Stimulated activated CD4-positive, alpha-beta T cell treated with anti-CD3 and anti-CD28 coated beads, Interleukin-12 subunit alpha, Interleukin-12 subunit beta, amount 100 ng/mL, for 48 hours (primary cell): ENCODE results near the gene SEMA3B.
A peak's percentile ranks its signal among the peaks of the same experiment; 100 is the strongest.
"Not testable (repeated sequence)": the region's sequence is repeated elsewhere in the genome, so short reads cannot be mapped to it uniquely, and the experiment has no call there.

ENCODE experiments used
- DNase-seq, 3 donors: peaks; one replicate each; pipeline ENCODE4 v3.0.0-alpha.2; 2020; ENCODE audit warnings: low read depth in 2 of 3, low spot score in 1 of 3

SEMA3B gene

DNA sequence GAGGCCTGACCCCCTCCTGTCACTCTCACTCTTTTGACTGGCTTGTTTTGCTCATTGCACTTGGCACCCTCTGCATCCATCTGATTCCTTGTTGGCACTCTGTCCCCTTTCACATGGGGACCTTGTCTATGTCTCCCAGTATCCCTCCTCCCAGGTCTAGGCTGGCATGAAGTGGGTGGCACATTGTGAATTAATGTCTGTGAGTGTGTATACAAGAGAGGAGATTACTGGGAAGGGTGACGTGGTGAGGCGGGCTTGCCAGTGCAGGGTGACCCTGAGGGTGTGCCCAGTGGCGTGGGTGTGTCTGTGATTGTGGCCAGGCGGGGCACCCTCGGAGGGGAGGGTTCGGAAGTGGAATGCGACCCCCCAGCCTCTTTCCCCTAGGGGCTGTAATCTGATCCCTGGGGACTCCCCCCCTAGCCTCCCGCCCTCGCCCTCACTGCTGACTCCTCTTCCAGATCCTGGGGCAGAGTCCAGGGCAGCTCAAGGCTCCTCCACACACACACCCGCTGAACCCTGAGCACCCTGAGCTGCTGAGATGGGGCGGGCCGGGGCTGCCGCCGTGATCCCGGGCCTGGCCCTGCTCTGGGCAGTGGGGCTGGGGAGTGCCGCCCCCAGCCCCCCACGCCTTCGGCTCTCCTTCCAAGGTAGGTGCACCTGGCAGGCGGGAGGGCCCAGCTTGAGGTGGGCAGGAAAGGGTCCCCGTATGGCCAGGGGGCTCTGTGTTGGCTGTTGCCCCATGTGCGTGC is at the start of gene SEMA3B:
Gene SEMA3B (plus strand): TSS at position 445 of the 749 bp plus-strand sequence. CDS start 94 bp downstream, at position 539.
- no peak for DNase-seq

DNA sequence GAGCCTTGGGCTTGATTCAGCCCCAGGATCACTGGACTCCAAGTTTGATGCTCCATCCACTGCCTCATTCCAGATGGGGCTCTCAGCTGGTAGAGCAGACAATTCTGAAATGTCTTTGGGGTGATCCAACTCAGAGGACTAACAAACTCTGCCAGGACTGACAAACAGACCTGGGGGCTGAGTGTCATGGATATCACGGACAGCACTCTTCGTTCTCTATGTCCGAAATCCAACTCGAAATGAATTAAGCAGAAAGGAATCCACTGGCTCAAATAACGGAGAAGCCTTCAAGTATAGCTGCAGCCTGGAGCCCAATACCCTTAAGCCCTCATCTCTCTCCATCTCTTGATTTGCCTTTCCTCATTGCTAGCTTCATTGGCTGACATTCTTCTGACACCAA is 49.7 kb upstream of the SEMA3B start:
- DNase-seq, result no peak

DNA sequence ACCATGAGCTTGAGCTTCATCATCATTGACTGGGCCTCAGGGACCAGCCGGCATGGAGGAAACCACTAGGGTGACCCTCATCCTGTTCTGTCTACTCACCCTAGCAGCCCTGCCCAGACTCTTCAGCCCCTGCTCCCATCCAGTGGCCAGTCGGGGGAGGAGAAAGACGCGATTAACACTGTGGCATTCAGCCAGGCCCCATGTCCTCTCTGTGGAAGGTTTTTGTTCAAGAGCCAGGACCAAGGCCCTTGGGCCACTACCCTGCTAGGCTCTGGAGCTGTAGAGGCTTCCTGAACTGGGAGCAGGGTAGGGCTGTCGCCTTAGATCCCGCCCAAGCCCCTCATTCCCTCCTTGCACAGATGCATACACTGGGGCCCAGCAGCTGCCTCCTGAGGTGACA is 48.8 kb upstream of the SEMA3B start:
- no peak for DNase-seq

DNA sequence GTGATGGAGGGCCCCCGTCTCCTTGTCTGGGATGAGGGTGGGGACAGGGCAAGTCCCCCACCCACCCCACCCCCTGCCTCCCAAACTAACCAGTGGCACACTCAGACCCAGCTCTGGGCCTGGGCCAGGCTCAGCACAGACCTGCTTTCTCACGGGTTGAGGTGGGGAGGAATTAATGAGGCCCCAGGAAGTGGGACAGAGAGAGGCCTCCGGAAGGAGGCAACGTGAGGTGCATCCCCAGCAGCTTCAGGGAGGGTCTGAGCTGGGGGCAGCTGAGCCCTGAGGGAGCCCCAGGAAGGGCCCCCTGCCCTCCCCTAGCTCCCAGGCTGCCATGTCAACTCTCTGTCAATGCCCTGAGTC is 47.9 kb upstream of the SEMA3B start:
- DNase-seq, result no peak

DNA sequence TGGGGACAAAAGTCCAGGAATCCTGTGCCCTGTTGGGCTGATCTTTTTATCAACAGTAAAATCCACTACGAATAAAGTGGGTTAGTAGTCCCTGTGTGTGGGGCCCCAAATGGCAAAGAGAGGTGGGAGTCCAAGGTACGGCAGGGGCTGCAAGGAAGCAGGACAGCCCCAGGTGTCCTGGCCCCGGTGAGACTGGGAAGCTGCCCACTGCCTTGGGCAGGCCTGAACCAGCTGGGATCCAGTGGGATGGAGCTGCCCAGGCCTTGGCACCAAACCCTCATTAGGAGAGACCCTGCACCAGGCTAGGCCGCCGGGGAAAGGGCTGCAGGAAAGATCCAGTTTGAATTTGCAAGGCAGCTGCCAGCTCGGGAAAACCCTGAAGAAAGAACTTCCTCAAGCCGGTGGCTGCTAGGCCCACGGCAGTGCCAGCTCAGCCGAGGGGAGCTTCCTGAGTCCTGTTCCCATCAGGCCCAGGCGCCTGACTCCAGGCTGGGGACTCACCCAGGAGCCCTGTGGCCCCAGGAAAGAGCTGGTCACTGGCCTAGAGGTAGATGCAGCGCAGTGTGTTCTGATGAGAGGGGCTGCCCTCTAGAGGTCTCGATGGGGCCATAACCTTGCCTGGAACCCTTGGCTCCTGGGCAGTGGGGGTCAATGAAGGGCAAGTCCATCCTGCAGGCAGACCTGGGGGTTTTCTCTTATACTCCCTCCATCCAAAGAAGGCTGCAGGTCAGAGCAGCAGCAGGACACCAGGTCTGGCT is 47.4 kb upstream of the SEMA3B start:
- DNase-seq, result no peak

DNA sequence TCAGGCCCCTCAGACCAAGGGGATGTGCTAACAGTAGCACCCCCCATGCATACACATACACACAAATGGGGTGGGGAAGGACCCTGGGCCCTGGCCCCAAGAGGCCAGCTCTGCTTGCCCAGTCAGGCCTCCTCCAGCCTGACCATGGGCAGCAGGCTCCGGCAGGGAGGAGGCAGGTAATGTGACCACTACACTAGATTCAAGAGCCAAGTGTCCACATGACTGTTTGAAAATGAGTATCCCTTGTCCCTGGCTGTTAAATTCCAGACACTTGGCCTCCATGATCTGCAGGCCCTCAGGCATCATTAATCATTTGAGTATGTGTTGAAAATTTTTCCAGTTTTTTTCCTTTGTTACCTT is 46.8 kb upstream of the SEMA3B start:
- no peak for DNase-seq

DNA sequence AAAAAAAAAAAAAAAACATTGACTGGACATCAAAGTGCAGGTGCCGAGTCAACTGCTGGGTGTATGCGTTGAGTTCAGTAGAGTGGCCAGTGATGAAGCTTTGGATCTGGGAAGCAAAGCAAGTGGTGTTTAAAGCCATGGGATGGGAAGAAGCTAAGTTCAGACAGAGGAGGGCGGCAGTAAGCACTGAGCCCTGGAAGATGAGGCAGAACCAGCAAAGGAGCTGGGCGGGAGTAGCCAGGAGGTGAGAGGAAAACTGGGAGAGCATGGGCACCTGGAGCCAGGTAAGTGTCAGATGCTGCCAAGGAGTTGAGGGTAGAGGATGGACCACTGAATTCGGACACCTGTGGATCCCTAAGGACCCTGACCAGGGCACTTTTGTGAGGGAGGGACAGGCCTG is 44.3 kb upstream of the SEMA3B start:
- DNase-seq, result no peak

DNA sequence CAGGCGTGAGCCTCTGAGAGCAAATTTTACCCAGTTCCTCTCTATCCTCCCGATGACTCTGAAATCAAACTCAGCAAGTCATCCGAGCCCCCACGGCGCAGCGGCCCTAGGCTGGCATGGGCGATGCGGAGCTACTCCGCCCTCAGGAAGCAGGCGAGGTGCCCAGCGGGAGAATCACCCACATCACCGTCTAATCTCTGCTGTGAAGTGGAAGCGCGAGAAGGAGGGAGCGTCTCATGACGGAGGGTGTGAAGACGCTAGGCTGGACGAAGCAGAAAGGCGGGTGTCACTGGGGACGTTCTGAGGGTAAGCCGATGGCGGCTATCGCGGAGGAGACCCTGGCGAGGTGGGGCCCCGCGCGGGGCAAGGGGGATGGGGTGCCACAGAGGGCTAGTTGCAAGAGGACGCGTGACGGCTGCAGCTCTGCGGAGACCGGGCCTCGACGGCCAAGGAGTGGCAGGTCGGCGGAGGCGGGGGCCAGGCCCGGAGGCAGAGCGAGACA is 42.0 kb upstream of the SEMA3B start:
- DNase-seq, result peak in 1 of 3 donors; percentile 30

DNA sequence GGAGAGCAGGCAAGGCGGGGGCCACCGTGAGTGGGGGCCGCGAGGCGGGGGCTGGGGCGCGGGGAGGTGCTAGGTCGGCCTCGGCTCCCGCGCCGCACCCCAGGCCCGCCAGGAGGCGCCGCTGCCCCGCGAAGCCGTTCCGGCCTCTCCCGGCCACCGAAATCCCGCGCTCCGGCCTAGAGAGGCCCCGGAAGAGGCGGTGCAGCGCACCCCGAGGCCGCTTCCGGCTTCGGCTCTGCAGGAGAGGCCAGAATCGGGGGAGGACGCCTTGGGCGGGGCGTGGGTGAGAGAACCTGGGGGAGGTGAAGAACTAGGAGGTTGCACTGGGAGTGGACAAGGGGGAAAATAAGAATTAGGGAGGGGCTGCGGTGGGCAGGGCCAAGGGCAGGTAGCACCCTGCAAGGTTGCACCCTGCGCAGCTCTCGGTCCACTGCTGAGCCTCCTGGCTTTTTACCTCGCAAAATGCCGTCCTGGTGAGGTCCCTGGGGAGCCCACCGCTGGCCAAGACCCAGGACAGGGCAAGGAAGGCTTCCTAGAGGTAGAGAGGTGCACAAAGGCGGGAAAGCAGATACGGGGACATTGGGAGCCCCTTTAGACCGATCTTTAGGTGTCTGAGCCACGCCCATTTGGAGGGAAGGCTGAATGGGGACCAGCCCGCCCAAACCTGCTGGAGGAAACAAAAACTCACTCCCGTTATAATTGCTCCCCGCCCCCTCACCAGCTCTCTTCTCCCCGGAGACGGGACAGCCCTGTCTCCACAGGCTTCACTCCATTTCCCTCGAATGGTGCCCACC is 41.4 kb upstream of the SEMA3B start:
- peak; percentile 77 to 89 (median 78) for DNase-seq

DNA sequence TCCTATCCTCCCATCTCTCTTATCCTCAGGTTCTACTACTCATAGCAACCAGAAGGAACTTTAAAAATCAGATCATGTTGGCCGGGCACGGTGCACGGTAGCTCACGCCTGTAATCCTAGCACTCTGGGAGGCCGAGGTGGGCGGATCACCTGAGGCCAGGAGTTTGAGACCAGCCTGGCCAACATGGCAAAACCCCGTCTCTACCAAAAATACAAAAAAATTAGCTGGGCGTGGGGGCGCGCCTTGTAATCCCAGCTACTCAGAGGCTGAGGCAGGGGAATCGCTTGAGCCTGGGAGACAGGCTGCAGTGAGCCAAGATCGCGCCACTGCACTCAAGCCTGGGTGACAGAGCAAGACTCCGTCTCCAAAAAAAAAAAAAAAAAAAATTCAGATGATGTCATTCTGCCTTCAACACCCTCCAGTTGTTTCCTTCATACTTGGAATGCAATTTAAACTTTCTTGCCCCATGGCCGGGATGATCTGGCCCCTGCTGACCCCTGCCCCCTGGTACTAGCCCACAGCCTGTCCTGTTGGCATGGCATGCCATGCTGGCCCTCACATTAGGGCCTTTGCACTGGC is 40.7 kb upstream of the SEMA3B start:
- DNase-seq, result not testable (repeated sequence)

DNA sequence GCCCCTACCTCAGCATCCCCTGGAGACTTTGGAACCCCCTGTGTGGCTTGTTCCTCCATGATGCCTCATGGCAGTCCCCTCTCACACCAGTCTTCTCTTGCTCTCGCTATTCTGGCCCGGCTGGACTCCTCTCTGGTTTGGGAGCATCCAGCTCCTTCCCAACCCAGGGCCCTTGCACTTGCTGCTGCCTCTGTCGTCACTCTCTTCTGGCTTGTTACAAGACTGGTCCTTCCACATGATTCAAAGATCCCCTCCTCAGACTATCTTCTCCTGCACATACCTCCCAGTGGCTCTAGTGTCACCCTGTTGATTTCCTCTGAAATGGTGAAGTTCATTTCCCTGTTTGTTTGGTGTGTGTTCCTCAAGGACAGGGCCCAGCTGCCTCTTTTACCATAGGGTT is 39.5 kb upstream of the SEMA3B start:
- no peak for DNase-seq

DNA sequence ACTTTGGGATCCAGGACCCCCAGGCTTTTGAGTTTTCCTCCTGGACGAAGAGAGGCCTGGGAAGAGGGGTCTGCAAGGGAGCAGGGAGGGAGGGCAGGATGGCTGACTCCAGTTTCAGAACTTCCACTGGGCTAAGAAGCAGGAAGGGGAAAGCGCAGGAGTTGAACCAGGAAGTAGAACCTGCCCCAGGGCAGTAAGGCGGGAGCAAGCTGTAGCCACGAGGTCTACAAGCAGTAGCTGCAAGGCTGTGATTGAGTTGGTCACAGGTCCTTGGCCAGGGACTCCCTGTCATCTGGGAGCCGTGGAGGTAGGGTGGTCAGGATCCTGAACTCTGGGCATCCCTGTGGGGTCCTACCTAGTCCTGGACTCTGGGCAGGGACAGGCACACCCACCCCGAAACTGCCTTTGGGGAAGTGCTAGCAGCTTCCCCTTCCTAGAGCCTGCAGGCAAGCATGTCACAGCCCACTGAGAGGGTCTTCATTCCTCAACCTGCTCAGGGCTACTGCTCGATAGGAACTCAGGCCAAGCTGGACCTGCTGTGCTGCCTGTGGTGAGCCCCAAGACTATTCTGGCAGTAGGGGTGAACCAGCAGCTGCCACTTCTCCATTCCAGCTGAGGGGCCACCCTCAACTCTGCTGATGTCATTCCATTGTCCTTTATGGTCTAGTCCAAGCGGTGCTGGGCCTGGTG is 38.7 kb upstream of the SEMA3B start:
- DNase-seq, result no peak

DNA sequence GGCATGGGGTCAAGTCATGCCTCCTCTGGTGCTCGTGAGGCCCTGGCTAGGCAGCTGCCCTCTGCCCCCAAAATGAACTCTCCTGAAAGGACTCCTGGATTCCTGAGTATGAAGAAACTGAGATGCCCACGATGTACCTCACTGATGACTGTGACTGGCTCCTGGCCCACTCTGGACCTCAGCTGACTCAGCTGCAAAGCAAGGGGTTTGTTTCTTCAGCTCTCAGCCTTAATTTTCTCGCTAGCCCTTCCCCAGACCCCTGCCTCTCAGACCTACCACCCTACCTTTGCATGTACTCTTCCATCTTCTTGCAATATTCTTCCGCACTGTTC is 38.2 kb upstream of the SEMA3B start:
- DNase-seq, result no peak

DNA sequence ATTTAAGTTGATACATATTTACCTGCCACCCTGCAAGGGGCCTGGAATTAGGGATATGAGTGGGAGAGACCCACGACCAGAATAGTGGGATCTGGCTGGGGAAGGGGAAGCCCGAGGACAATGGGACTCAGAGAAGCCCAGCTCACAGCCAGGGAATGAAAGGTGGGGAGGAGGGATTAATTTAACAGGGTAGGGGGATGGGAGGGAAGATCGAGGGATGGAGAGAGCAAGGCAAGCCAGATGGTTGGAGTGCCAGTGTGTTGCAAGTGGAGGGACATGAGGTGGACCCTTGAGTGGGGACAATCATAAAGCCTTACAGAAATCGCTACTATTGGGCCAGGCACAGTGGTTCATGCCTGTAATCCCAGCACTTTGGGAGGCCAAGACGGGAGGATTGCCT is 37.4 kb upstream of the SEMA3B start:
- no peak for DNase-seq

DNA sequence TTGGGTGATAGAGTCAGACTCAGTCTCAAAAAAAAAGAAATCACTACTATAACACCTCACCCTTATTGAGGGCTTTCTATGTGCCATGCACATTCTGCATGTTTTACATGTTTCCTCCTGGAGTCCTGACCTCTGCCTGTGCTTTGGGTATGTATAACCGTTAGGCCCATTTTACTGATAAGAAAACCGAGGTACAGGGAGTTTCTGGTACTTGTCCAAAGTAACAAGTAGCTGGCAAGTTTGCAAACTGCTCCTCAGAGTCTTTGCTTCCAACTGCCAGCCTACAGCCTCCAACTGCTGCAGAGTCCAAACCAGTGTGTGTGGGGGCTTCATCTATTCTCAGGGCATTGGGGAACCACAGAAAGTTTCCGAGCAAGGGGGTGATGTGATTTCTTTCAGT is 36.6 kb upstream of the SEMA3B start:
- no peak for DNase-seq

DNA sequence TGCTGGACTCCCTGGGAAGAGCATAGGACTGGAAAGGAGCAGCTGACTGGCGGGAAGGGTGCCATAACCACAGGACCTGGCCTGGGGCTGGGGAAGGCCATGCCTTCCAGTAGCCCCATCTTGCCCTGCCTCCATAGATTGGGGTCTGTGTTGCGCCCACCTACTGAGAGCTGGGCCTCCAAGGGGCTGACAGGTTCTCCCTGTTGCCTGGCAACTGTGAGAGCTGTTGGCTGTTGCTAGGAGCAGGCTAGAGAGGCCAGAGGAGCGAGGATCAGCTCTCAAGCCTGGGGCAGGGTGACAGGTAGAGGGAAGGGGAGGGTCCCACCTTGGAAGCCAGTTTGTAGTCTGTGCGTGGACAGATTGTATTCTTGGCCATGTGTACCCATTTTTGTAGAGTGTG is 35.8 kb upstream of the SEMA3B start:
- no peak for DNase-seq

DNA sequence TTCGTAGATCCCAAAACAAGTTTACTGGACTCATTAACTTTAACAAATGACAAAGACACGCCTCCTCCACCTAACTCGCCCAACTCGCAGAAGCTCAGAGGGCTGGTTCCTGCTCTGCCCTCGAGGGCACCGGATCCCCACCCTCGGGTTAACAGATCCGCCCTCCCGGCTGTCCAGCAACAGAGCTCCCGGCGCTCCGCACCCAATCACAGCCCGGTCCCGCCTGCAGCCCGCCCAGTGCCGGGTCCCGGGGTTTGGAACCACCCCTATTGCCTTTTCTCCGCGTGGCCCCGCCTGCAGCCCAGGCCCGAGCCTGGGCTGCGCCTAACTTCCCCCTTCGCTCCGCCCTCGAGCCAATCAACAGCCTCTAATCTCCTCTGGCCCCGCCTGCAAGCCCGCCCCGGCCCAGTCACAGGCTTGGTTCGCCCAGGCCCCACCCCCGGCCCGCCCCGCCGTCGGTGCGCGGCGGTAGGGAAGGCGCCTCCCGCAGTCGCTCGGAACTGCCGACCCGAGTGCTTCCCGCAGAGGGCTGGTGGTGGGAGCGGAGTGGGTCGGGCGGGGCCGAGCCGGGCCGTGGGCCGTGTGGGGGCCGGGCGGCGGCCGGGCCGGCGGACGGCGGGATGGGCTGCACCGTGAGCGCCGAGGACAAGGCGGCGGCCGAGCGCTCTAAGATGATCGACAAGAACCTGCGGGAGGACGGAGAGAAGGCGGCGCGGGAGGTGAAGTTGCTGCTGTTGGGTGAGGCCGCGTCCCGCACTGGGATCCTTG is 33.0 kb upstream of the SEMA3B start, which contains the start of gene GNAI2:
Gene GNAI2 (plus strand): TSS at position 489 of the 768 bp plus-strand sequence. CDS start 132 bp downstream, at position 621.
- peak; percentile 97 to 99 (median 98) for DNase-seq

DNA sequence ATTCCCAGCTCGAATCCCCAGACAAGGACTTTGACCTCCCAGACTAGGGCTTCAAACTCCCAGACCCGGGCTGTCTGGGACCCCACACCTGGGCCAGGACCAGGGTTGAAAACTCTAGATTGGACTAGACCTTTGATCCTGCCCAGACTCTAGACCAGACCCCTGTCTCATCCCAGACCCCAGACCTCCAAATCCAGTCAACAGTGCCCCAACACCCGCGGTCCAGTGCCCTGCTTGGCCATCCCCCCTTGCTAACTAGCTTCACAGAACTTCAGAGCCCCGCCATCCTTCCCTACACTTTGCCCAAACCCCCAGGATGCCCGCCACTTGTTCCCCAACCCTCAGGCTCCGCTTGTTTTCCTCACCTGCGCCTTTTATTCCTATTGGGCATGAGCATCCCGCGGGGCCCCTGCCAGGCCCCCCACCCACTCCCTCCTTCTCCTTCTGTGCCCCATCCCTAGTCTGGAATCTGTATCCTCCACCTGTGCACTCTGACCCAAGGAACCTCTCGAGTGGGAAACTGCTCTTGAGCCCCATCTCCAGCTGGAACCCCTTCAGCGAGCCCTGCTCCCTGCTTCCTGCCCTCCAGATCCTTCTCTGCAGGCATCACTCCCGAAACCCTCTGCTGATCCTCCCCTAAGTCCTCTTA is 32.3 kb upstream of the SEMA3B start:
- no peak for DNase-seq

DNA sequence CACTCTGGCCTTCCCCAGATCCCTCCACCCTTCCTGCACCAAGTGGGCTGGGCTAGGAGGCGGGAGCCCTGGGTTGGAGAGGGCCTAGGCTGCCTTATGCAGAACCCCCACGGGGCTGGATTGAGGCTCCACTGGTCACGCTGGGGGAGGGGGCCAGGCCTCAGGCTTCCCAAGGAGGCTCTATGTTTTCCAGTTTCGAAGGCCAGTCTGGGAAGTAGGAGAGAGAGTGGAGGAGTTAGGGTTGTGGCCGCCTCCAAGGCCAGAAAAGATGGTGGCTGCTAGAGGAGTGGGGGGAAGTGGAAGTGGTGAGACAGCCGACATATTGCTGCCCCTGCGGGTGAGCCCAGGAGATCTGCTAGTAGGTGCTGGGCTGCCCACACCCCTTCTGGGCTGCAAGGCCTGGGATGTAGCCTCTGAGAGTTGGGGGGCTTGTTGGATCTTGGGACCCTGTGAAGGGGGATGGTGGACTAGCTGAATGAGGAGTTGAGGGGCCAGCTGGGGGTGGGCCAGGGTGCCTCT is 31.8 kb upstream of the SEMA3B start:
- no peak for DNase-seq
